Measurements from ENCODE around the gene MGMT.

DNA sequence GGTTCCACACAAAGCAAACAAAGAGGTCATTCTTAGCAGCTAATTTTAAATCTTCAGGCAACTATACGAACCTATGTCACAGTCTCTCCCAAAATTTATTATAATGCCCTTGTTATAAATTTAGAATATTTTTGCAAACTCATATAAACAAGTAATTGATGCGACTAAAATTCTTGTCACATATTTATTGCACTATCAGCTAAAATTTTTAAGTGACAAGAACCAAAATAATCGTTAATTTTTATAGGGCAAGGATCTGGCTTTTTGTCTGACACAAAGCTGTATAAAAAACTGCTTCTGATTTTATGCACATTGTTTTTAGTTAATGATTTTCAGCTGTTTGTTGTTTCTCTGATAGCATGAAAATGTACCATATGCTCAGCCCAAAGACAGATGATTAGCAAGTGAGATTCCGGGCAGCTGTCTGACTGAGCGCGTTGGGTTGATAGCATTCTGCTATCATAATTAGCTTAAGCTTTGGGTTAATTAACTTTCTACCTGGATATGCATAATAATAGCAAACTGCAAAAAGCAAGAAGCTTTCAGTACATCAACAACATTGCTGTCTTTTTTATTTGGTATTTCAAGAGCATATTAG is 136.0 kb downstream of the MGMT start:
- TF ChIP-seq, protein P1, sequence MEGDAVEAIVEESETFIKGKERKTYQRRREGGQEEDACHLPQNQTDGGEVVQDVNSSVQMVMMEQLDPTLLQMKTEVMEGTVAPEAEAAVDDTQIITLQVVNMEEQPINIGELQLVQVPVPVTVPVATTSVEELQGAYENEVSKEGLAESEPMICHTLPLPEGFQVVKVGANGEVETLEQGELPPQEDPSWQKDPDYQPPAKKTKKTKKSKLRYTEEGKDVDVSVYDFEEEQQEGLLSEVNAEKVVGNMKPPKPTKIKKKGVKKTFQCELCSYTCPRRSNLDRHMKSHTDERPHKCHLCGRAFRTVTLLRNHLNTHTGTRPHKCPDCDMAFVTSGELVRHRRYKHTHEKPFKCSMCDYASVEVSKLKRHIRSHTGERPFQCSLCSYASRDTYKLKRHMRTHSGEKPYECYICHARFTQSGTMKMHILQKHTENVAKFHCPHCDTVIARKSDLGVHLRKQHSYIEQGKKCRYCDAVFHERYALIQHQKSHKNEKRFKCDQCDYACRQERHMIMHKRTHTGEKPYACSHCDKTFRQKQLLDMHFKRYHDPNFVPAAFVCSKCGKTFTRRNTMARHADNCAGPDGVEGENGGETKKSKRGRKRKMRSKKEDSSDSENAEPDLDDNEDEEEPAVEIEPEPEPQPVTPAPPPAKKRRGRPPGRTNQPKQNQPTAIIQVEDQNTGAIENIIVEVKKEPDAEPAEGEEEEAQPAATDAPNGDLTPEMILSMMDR (IDR thresholded peaks at IDR 0.05) = no peak
- TF ChIP-seq POLR2A (IDR thresholded peaks at IDR 0.05; ENCODE audit: low read depth) (no peak), POLR2AphosphoS5 (IDR thresholded peaks at IDR 0.05) (no peak), EP300 (IDR thresholded peaks at IDR 0.05) (no peak)
